Subcutaneous abdominal adipose tissue (tissue), 5 donors: Measurements from ENCODE around the gene FBN1.
A peak's percentile ranks its signal among the peaks of the same experiment; 100 is the strongest.

Source experiments
- H3K27ac ChIP-seq: one replicate; pipeline ENCODE4 v1.7.0; 2013; ENCODE audit warnings: low read depth, mild to moderate bottlenecking, inconsistent platforms, low read length, moderate library complexity
- H3K27me3 ChIP-seq, 5 donors: one replicate each; pipeline ENCODE4 v1.7.0; 2013; ENCODE audit warnings: low read length in 5 of 5, inconsistent platforms in 1 of 5; ENCODE audit not compliant: control insufficient read depth in 5 of 5, insufficient read depth in 4 of 5
- H3K36me3 ChIP-seq, 5 donors: one replicate each; pipeline ENCODE4 v1.7.0; 2013; ENCODE audit warnings: low read length in 5 of 5; ENCODE audit not compliant: control insufficient read depth in 5 of 5, insufficient read depth in 5 of 5
- H3K4me1 ChIP-seq, 5 donors: one replicate each; pipeline ENCODE4 v1.7.0; 2013; ENCODE audit warnings: low read length in 5 of 5, mild to moderate bottlenecking in 3 of 5, moderate library complexity in 1 of 5; ENCODE audit not compliant: control insufficient read depth in 5 of 5, insufficient read depth in 5 of 5
- H3K4me3 ChIP-seq, 5 donors: one replicate each; pipeline ENCODE4 v1.7.0; 2013; ENCODE audit warnings: low read length in 5 of 5, low read depth in 1 of 5
- H3K9ac ChIP-seq, 5 donors: one replicate each; pipeline ENCODE4 v1.7.0; 2013; ENCODE audit warnings: low read length in 5 of 5, mild to moderate bottlenecking in 4 of 5, moderate library complexity in 3 of 5
- H3K9me3 ChIP-seq, 5 donors: one replicate each; pipeline ENCODE4 v1.7.0; 2013; ENCODE audit warnings: low read length in 5 of 5; ENCODE audit not compliant: control insufficient read depth in 5 of 5
- donor health status: healthy.
- donor health status: healthy.
- donor health status: healthy.
- donor health status: healthy.
- donor health status: healthy.

Gene FBN1

DNA sequence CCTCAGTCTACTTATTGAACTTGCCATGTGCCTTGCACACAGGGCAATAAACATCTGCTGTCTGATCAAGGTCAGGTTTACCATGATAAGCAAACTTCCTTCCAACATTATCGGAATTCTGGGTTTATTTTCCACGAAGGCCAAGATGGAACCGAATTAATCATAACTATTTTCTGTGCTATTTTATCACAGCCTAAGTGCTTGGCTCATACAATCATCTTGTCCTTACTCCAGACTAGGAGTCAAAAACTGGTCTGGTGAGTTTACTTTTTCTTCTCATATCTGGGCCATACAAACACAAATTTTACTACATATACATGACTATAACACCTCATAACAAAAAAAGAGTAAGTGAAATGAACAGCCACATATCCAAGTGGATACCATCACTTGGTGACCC lies 2.3 kb downstream of the FBN1 start:
- Histone ChIP-seq H3K36me3 (peaks cover 0 to 4% (median 0%) of the 10 kb centered on the region in 5 donors), H3K27ac (peak overlapping the region; percentile 93), H3K9me3 (no peaks in the 10 kb centered on the region), H3K4me3 (peak overlapping the region; percentile 87 to 93 (median 90)), H3K9ac (peak overlapping the region; percentile 38 to 89 (median 77)), H3K27me3 (peaks cover 0 to 3% (median 0%) of the 10 kb centered on the region in 5 donors), H3K4me1 (peaks cover 4 to 74% (median 62%) of the 10 kb centered on the region in 5 donors)

DNA sequence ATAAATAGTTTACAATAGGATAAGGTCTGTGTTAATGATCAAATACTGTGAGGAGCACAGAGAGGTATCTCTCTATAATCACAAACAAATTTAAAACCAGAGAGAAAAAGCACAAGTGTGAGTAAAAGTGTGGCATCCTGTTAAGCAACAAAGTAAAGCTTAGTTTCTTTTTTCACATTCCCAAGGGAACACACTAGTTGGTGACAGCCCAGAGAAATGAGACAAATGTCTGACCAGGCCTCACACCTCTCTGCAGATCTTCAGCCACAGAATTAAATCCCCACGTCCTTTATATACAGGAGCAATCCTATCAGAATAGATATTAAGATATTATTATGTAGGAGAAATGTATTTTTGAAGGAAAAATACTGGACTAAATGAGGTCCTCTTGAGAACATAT lies 2.7 kb downstream of the FBN1 start:
- Histone ChIP-seq H3K4me3 (peak overlapping the region; percentile 87 to 93 (median 90)), H3K9me3 (no peaks in the 10 kb centered on the region), H3K27me3 (peaks cover 0 to 3% (median 0%) of the 10 kb centered on the region in 5 donors), H3K27ac (peak overlapping the region; percentile 93), H3K4me1 (peaks cover 4 to 69% (median 58%) of the 10 kb centered on the region in 5 donors), H3K9ac (peak overlapping the region in 4 of 5 donors; percentile 39 to 89 (median 79)), H3K36me3 (peaks cover 0 to 4% (median 0%) of the 10 kb centered on the region in 5 donors)

DNA sequence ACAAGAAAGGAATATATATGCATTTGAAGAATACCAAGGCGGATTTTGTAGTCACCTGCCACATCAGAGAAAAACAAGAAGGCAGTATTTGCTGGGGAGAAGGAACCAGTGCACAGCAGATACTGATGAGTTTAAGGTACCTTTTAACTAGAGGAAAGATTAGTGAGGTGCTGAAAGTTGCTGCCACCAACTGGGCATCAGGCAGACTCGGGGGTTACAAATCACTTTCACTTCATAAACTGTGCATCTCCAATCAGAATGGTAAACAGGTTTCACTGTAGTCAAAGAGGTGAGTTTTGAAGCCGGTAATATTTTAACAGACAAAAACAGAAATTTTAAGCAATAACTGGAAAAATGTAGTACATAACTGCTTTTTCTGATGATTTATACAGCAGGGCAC lies 4.1 kb downstream of the FBN1 start:
- H3K9me3 ChIP-seq = no peaks in the 10 kb centered on the region
- no peak overlapping the region for H3K9ac ChIP-seq
- peaks cover 4 to 71% (median 55%) of the 10 kb centered on the region in 5 donors for H3K4me1 ChIP-seq
- peak overlapping the region in 3 of 5 donors; percentile 23 to 45 (median 44) for H3K4me3 ChIP-seq
- H3K36me3 ChIP-seq = peaks cover 0 to 4% (median 0%) of the 10 kb centered on the region in 5 donors
- H3K27ac ChIP-seq = peak overlapping the region; percentile 93
- H3K27me3 ChIP-seq = peaks cover 0 to 3% (median 0%) of the 10 kb centered on the region in 5 donors

DNA sequence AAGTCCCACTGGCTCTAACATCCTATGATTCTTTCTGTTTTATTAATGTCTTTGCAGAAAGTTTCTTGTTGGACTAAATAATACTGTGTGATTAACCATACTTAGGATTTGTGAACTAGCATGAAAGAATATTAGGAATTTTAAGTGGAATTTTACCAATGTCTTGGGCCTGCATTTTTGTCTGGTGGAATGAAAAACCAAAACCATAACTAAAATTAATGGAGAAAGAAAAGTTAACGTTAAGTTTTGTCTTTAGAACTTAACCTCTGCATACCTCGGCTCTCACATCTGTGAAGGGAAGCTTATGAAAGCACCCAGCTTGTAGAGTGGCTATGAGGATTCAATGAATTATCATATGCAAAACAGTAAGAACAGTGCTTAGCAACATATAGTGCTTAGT lies 6.5 kb downstream of the FBN1 start:
- H3K27me3 ChIP-seq = no peaks in the 10 kb centered on the region
- H3K36me3 ChIP-seq = peaks cover 0 to 4% (median 0%) of the 10 kb centered on the region in 5 donors
- H3K4me1 ChIP-seq = peaks cover 4 to 56% (median 37%) of the 10 kb centered on the region in 5 donors
- no peak overlapping the region for H3K27ac ChIP-seq
- H3K9me3 ChIP-seq = no peaks in the 10 kb centered on the region
- no peak overlapping the region for H3K4me3 ChIP-seq
- peak overlapping the region in 1 of 5 donors; percentile 27 for H3K9ac ChIP-seq

- H3K4me1 ChIP-seq = peaks cover 2 to 53% (median 28%) of the 10 kb centered on the region in 5 donors
- no peak overlapping the region for H3K9ac ChIP-seq
- H3K36me3 ChIP-seq = peaks cover 0 to 4% (median 0%) of the 10 kb centered on the region in 5 donors
- peak overlapping the region; percentile 20 for H3K27ac ChIP-seq
- H3K9me3 ChIP-seq = no peaks in the 10 kb centered on the region
- no peaks in the 10 kb centered on the region for H3K27me3 ChIP-seq
- H3K4me3 ChIP-seq = no peak overlapping the region
These were observed 7.9 kb downstream of the FBN1 start for GRCh38 chr15:48637639-48638038.

GRCh38 chr15:48636511-48636910 lies 9.0 kb downstream of the FBN1 start:
- Histone ChIP-seq H3K27me3 (no peaks in the 10 kb centered on the region), H3K27ac (peak overlapping the region; percentile 8), H3K9me3 (no peaks in the 10 kb centered on the region), H3K36me3 (peaks cover 0 to 4% (median 0%) of the 10 kb centered on the region in 5 donors), H3K9ac (no peak overlapping the region), H3K4me1 (peaks cover 2 to 49% (median 29%) of the 10 kb centered on the region in 5 donors), H3K4me3 (no peak overlapping the region)

GRCh38 chr15:48634893-48635292 lies 10.6 kb downstream of the FBN1 start:
- Histone ChIP-seq H3K27ac (no peak overlapping the region), H3K27me3 (no peaks in the 10 kb centered on the region), H3K36me3 (peaks cover 0 to 4% (median 0%) of the 10 kb centered on the region in 5 donors), H3K4me3 (no peak overlapping the region), H3K4me1 (peaks cover 2 to 33% (median 20%) of the 10 kb centered on the region in 5 donors), H3K9me3 (no peaks in the 10 kb centered on the region), H3K9ac (no peak overlapping the region)

GRCh38 chr15:48634096-48634495 lies 11.4 kb downstream of the FBN1 start:
- H3K36me3 ChIP-seq = peaks cover 0 to 3% (median 0%) of the 10 kb centered on the region in 5 donors
- no peak overlapping the region for H3K4me3 ChIP-seq
- no peaks in the 10 kb centered on the region for H3K9me3 ChIP-seq
- no peak overlapping the region for H3K9ac ChIP-seq
- peaks cover under 1 to 26% (median 16%) of the 10 kb centered on the region in 5 donors for H3K4me1 ChIP-seq
- H3K27ac ChIP-seq = no peak overlapping the region
- H3K27me3 ChIP-seq = no peaks in the 10 kb centered on the region

- peaks cover 0 to 3% (median 0%) of the 10 kb centered on the region in 5 donors for H3K36me3 ChIP-seq
- H3K9ac ChIP-seq = peak overlapping the region in 1 of 5 donors; percentile 2
- peaks cover 0 to 25% (median 19%) of the 10 kb centered on the region in 5 donors for H3K4me1 ChIP-seq
- H3K27me3 ChIP-seq = no peaks in the 10 kb centered on the region
- peak overlapping the region; percentile 49 for H3K27ac ChIP-seq
- H3K9me3 ChIP-seq = no peaks in the 10 kb centered on the region
- H3K4me3 ChIP-seq = no peak overlapping the region
These were observed 12.9 kb downstream of the FBN1 start for GRCh38 chr15:48632651-48633050.

- Histone ChIP-seq H3K9me3 (no peaks in the 10 kb centered on the region), H3K4me1 (peaks cover 0 to 29% (median 24%) of the 10 kb centered on the region in 5 donors), H3K4me3 (no peak overlapping the region), H3K27me3 (no peaks in the 10 kb centered on the region), H3K36me3 (peaks cover 0 to 3% (median 0%) of the 10 kb centered on the region in 5 donors), H3K27ac (peak overlapping the region; percentile 25), H3K9ac (no peak overlapping the region)
These were observed 14.2 kb downstream of the FBN1 start for GRCh38 chr15:48631176-48631770.
